Mucosa of stomach (tissue), 1 donor: ENCODE data around the gene MAST1.
"Not testable (repeated sequence)": the region's sequence is repeated elsewhere in the genome, so short reads cannot be mapped to it uniquely, and the experiment has no call there.

Experiments used
- H3K27me3 ChIP-seq: one replicate; pipeline ENCODE4 v1.7.0; 2013; ENCODE audit warnings: mild to moderate bottlenecking, low read length; ENCODE audit not compliant: control insufficient read depth, insufficient read depth
- H3K36me3 ChIP-seq: one replicate; pipeline ENCODE4 v1.7.0; 2013; ENCODE audit warnings: low read length; ENCODE audit not compliant: control insufficient read depth, insufficient read depth
- H3K4me1 ChIP-seq: one replicate; pipeline ENCODE4 v1.7.0; 2013; ENCODE audit warnings: mild to moderate bottlenecking, low read length; ENCODE audit not compliant: control insufficient read depth, insufficient read depth
- H3K4me3 ChIP-seq: one replicate; pipeline ENCODE4 v1.7.0; 2013; ENCODE audit warnings: low read length
- H3K9ac ChIP-seq: one replicate; pipeline ENCODE4 v1.7.0; 2013; ENCODE audit warnings: mild to moderate bottlenecking, low read length, moderate library complexity
- H3K9me3 ChIP-seq: one replicate; pipeline ENCODE4 v1.7.0; 2013; ENCODE audit warnings: mild to moderate bottlenecking, low read length, moderate library complexity; ENCODE audit not compliant: control insufficient read depth
- donor health status: Pancreatic carcinoma.

MAST1 gene

GRCh38 chr19:12884926-12885748 lies 46.8 kb downstream of the MAST1 start:
- Histone ChIP-seq H3K36me3 (no peaks in the 10 kb centered on the region), H3K27me3 (peaks cover 28% of the 10 kb centered on the region), H3K9ac (no peak overlapping the region), H3K4me1 (peaks cover 16% of the 10 kb centered on the region), H3K9me3 (peaks cover 4% of the 10 kb centered on the region), H3K4me3 (no peak overlapping the region)

- H3K27me3 ChIP-seq = peaks cover 28% of the 10 kb centered on the region
- no peak overlapping the region for H3K4me3 ChIP-seq
- H3K9me3 ChIP-seq = peaks cover 4% of the 10 kb centered on the region
- H3K4me1 ChIP-seq = peaks cover 10% of the 10 kb centered on the region
- H3K9ac ChIP-seq = no peak overlapping the region
- no peaks in the 10 kb centered on the region for H3K36me3 ChIP-seq
Observed at GRCh38 chr19:12885749-12886650, 47.7 kb downstream of the MAST1 start.

DNA sequence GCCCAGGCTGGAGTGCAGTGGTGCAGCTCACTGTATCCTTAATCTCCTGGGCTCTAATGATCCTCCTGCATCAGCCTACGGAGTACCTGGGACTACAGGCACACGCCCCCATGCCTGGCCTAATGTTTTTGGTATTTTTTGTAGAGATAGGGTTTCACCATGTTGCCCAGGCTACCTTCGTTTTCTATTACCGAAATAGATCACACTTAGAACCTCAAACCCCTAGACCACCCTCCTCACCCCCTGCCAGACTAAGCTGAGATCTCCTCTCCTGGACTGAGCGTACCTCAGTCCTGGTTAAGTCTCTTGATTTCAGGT lies 48.3 kb downstream of the MAST1 start:
- no peaks in the 10 kb centered on the region for H3K36me3 ChIP-seq
- peaks cover 28% of the 10 kb centered on the region for H3K27me3 ChIP-seq
- H3K4me3 ChIP-seq = no peak overlapping the region
- peaks cover 4% of the 10 kb centered on the region for H3K9me3 ChIP-seq
- peaks cover 13% of the 10 kb centered on the region for H3K4me1 ChIP-seq
- H3K9ac ChIP-seq = no peak overlapping the region

DNA sequence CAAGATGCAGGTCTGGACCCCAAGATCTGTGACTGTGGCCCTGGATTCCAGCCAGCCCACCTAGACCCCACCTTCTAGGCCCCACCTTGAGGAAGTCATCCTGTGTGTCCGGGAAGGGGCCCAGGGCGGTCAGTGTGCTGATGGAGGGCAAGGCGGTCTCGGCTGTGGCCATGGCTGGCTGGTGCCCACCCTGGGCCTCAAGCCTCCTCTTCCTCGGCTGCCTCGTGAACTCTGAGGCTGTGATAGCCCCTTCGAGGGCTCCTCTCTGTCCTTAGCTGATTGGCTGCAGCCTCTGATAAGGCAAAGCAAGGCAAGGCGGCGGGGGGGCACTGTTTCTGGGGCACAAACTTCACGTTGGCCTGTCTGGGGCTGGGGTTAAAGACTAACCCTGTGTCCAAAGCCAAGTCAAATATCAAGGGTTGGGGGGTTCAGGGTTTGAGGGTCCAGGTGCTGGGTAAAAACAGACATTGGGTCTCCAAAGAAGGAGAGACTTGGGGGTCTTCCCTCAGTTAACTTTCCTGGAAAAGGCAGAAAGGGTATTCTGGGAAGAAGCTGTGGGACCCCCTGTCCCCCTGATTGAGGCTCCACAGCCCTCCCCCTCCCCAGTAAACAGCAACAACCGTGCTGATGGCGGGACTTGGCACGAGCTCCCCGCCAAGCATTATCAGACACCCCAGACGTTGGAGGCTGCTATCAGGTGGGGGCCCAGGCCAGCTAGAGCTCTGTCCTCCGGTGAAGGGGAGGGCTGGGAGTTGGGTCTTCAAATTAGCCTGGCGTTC lies 48.8 kb downstream of the MAST1 start, which contains the start of gene KLF1:
Gene KLF1, minus strand, starts transcription at position 233 of the 779 bp plus-strand sequence. Its CDS starts 61 bp downstream, at position 172.
- Histone ChIP-seq H3K4me3 (no peak within 1 kb of the TSS), H3K27me3 (peaks cover 28% of the 10 kb centered on the region), H3K9me3 (peaks cover 4% of the 10 kb centered on the region), H3K36me3 (no peaks in the 10 kb centered on the region), H3K4me1 (peaks cover 19% of the 10 kb centered on the region), H3K9ac (no peak within 1 kb of the TSS)

- no peak overlapping the region for H3K9ac ChIP-seq
- no peak overlapping the region for H3K4me3 ChIP-seq
- peaks cover 20% of the 10 kb centered on the region for H3K4me1 ChIP-seq
- H3K36me3 ChIP-seq = no peaks in the 10 kb centered on the region
- peaks cover 28% of the 10 kb centered on the region for H3K27me3 ChIP-seq
- peaks cover 4% of the 10 kb centered on the region for H3K9me3 ChIP-seq
Observed at GRCh38 chr19:12888006-12888603, 49.8 kb downstream of the MAST1 start.

- not testable (repeated sequence) for H3K9ac ChIP-seq, H3K9me3 ChIP-seq, H3K36me3 ChIP-seq, H3K4me3 ChIP-seq
- Histone ChIP-seq H3K4me1 (peaks cover 11% of the 10 kb centered on the region), H3K27me3 (peaks cover 16% of the 10 kb centered on the region)
Observed at GRCh38 chr19:12890299-12890786, 52.0 kb downstream of the MAST1 start.

GRCh38 chr19:12890787-12891552 lies 52.7 kb downstream of the MAST1 start, which contains the start of gene GCDH:
Gene GCDH, plus strand, starts transcription at chr19:12891160. Its CDS starts 145 bp downstream, at chr19:12891305.
- Histone ChIP-seq H3K9me3 (no peaks in the 10 kb centered on the region), H3K27me3 (peaks cover 10% of the 10 kb centered on the region), H3K4me3 (peak within 1 kb of the TSS; percentile 90), H3K9ac (peak within 1 kb of the TSS; percentile 55), H3K4me1 (peaks cover 9% of the 10 kb centered on the region), H3K36me3 (no peaks in the 10 kb centered on the region)

- Histone ChIP-seq H3K9ac (peak overlapping the region; percentile 55), H3K36me3 (no peaks in the 10 kb centered on the region), H3K4me1 (peaks cover 9% of the 10 kb centered on the region), H3K9me3 (no peaks in the 10 kb centered on the region), H3K27me3 (peaks cover 4% of the 10 kb centered on the region), H3K4me3 (peak overlapping the region; percentile 90)
Observed at GRCh38 chr19:12891553-12892021, 53.3 kb downstream of the MAST1 start.

DNA sequence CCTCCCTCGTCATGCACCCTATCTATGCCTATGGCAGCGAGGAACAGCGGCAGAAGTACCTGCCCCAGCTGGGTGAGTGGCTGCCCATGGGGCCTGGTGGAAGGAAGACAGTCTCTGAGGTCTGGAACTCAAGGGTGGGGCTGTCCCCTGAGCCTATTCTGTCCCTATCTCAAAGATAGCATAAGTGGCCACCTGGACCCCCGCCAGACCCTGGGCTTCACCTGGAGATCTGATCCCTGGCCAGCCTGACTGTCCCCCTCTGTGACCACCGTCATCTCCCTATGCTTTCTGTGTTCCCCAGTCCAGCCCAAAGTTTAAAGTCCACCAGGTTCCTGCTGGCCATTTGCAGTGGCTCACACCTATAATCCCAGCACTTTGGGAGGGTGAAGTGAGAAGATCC lies 55.3 kb downstream of the MAST1 start:
- Histone ChIP-seq H3K9me3 (no peaks in the 10 kb centered on the region), H3K27me3 (no peaks in the 10 kb centered on the region), H3K4me1 (peaks cover 9% of the 10 kb centered on the region), H3K4me3 (no peak overlapping the region), H3K36me3 (no peaks in the 10 kb centered on the region), H3K9ac (no peak overlapping the region)

DNA sequence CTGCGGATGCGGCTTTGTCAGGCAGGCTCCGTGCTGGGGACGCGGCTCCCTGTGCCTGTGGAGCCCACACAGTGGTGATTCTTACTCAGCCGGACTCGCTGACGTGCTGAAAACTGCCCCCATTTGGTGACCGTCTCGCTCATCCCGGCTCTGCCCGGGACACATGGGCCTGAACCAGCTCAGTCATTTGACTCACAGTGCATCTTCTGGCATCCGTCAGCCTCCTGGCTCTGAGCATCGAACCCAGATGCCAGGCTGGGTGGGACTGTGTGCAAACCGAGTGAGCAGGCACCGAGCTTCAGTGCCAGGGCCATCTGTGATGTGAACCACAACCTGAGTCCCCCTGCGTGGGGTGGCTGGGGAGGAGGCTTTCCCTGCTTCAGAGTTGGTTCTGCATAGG lies 58.1 kb downstream of the MAST1 start:
- Histone ChIP-seq H3K36me3 (no peaks in the 10 kb centered on the region), H3K9me3 (no peaks in the 10 kb centered on the region), H3K9ac (no peak overlapping the region), H3K27me3 (no peaks in the 10 kb centered on the region), H3K4me1 (peaks cover 8% of the 10 kb centered on the region), H3K4me3 (no peak overlapping the region)
